Renal pelvis (tissue), 4 donors: ENCODE data around the gene C5orf15. TPM values are rescaled to one million over a fixed set of nuclear protein-coding genes. Genes with fewer than 3 reads are reported as not detected.
A peak's percentile ranks its signal among the peaks of the same experiment; 100 is the strongest.
"Not testable (repeated sequence)": the region's sequence is repeated elsewhere in the genome, so short reads cannot be mapped to it uniquely, and the experiment has no call there.

Experiments used
- DNase-seq: peaks from one replicate; pipeline ENCODE4 v3.0.0-alpha.2; 2013
- polyA plus RNA-seq, 3 donors: library from polyadenylated mRNA; unstranded; fragments of 120-200 nt; gene quantifications; one replicate each; pipeline ENCODE4 v1.2.1, GENCODE V29; 2013; ENCODE audit not compliant: insufficient read length in 3 of 3

The C5orf15 gene
- polyA plus RNA-seq, 3 donors = 131 to 142 (median 132) TPM

DNA sequence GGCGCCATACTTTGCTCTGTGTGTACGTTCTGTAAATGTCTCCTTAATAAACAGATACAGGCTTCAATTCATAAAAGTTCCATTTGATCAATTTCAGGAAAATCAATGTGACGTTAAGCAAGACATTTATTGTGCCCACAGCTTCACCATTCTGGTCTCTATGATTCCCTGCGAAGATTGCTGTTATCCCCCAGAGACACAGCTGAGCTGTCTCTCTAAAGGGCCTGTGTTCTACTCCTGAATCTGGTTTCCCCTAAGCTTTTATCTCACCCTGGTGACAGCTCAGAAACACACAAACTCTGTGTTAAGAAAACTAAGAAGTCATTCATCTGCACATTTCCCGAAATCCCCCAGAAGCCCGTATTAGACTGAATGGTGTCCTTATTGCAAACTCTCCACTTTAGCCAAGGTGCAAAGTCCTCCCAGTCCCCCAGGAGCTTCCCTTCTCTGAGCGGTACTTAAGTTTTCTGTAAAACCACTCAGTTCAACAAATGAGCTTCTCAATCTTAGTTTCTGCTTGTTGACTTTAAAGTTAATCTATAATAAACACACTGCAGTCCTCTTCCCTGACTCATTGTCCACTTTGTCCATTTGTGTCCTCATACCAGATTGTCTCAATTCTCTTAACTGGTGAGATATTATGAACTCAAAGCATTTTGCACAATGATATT, 1.4 kb upstream of the C5orf15 start:
- DNase-seq = no peak

DNA sequence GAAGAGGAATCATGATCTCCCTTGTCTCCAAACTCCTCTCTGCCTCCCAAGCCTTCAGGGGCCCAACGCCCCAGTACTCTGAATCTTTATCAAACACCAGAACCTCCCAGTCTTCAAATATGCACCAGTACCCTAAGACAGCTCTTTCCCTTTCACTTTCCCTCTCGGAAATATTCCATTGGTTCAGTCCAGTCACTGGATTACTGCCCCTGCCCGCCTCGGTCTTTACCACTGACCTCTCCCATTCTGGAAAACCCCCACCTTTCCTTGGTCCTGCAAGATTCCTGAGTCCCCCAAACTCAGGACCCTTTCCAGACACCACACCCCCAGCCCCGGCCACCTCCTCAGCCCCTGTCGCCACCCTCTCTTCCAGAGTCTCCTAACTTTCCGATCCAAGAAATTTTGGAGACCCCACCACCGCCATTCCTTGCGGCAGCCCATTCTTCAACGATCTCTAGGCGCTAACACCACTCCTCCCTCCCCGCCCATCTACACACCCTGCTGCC, 674 bp downstream of the C5orf15 start:
- no peak for DNase-seq

DNA sequence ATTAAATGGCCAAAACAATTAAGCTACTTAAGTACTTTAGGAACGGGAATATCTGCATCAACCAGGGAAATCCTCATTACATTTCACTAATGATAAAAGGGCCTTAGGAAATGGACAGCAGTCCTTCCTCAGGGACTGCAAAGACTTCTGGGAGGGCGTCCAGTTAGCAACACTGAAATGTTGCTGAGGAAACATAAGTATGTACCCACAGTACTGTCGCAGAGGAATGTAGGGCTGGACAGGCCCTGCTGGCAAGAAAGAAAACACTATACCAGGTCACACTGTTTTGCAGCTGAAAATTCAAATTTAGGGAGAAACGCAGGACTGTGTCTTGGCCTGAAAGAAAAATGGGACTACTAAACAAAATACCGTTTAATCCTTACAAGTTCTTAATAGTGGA, 1.3 kb downstream of the C5orf15 start:
- DNase-seq = no peak

DNA sequence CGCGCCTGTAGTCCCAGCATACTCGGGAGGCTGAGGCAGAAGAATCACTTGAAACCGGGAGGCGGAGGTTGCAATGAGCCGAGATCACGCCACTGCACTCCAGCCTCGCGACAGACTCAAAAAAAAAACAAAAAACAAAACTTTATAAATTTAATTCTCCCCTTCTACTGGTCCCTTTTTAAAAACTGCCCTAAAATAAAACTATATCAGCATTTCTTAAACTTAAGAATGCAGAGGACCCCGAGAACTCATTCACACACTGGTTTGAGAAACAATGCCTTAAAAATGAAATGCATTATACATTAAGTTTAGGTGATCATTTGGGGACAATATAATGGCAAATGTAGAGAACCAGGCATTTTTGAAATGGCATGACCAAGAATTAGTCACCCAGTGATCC, 2.3 kb downstream of the C5orf15 start:
- no peak for DNase-seq

DNA sequence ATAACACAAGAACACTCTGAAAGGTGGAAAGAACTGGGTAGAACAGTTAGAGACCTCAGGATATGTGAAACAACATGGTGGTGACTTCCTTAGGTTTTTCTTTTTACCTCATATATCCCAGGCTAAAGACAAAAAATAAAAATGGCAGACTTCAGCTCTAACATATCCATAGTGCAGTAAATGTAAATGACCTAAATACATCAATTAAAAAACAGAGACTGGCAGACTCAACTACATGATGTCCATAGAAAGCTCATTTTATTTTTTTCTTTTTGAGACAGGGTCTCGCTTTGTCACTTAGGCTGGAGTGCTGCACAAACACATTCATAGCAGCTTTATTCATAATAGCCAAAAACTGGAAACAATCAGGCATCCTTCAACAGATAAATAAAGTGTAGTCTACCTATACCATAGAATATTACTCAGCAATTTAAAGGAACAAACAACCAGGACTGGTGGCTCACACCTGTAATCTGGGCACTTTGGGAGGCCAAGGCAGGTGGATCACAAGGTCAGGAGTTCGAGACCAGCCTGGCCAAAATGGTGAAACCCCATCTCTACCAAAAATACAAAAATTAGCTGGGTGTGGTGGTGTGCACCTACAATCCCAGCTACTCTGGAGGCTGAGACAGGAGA, 4.8 kb downstream of the C5orf15 start:
- no peak for DNase-seq

DNA sequence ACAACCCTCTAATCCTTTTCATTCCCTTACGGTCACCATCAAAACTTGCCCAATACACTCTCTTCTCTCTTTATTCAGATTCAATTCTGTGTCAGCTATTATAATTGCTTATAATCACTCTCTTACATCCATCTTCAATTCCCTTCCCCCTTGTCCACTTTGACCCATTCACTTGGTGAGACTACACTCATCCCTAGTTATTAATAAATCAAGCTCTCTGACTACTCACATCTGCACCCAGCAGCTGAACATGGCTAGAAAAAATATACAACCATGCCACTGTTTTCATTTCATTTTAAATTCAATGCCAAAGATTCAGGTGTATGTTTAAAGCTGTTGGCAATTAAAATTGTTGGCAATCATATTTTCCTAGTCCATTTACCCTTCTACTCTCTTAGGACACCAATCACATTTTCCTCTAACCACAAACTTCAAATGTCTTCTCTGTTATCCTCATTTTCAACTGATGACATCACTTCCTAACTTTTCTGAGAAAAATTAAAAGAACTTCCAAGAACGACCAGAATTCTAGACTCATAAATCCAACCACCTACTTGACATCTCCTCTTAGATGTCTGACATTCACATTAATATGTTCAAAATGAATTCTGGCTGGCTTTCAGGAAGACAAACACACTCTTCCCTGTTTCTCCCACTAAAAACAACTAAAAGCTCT, 5.5 kb downstream of the C5orf15 start:
- no peak for DNase-seq

DNA sequence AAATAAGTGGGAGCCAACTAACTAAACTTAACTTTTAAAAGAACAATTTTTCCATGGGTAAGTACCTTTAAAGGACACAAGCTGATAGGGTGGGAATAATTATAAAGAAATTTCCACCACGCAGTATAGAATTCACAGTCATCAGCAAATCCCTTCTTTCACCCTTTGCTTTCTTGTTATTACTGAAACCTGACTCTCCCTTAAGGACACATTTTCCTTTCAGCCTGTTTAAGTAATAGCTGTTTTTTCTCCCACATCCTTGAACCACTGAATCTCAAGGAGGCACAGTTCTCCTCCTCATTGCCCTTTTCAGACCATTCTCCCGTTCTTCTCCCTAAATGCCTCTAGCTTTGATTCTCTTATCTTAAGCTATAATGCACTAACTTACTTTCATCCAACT, 6.3 kb downstream of the C5orf15 start:
- DNase-seq = no peak

DNA sequence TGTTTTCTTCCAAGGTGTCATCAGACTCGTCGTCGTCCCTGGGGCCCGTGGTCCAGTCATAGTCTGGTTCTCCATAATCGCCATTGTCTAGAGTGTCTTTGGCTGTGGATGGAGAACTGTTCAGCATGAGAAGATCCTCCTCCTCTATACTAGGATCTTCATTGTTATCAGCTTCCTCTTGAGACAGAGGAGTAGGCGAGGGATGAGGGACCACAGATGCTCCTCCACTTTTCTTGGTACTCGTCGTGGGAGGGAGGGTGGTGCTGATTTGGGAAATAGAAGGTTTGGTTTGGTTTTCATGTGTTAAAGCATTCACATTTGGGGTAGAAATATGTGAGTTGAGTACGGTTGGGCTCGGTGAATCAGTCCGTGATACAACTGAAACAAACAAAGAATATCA, 8.8 kb downstream of the C5orf15 start:
- no peak for DNase-seq

DNA sequence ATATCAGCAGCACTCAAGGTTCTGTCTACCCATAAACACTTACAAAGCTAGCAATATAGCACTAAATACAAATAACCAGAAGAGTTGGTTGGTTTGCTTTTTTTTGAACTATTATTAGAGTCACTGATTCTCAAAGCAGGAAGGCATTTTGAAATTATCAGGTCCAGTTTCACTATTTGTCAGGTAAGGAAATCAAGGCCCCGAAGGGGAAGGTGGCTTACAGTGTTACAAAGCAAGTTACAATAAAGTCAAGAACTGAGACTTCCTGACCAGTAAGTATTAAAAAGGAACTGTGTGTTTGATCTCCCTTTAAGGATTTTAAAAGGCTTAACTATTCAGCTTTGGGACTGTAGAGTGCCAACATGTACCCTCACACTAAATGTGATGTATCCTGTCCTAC, 10.8 kb downstream of the C5orf15 start:
- no peak for DNase-seq

DNA sequence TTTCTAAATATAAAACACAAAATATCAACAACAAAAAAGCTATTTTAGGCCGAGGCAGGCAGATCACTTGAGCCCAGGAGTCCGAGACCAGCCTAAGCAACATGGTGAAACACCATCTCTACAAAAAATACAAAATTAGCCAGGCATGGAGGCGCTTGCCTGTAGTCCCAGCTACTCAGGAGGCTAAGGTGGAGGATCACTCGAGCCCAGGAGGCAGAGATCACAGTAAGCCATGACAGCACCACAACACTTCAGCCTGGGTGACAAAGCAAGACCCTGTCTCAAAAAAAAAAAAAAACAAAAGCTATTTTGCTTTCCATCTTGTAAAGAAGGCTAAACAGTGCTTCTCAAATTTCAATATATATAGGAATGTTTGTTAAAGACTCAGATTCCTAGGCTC, 11.3 kb downstream of the C5orf15 start:
- DNase-seq = no peak

DNA sequence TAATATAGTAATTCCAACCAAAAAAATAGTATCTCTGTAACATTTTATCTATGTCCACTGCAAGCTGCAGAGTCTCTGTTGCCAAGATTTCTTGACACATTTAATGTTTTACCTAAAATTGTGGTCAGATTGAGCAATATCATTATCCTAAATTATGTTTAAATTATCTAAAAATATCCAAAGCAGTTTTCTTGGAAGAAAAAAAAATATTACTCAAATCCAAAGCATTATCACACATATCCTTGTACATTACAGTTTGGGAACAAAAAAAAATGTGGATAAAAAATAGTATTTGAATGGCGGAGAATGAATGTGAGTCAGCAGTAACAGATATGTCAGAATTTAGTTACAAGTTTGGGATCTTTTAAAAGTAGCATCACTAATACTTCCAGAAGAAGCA, 12.2 kb downstream of the C5orf15 start:
- DNase-seq = not testable (repeated sequence)

DNA sequence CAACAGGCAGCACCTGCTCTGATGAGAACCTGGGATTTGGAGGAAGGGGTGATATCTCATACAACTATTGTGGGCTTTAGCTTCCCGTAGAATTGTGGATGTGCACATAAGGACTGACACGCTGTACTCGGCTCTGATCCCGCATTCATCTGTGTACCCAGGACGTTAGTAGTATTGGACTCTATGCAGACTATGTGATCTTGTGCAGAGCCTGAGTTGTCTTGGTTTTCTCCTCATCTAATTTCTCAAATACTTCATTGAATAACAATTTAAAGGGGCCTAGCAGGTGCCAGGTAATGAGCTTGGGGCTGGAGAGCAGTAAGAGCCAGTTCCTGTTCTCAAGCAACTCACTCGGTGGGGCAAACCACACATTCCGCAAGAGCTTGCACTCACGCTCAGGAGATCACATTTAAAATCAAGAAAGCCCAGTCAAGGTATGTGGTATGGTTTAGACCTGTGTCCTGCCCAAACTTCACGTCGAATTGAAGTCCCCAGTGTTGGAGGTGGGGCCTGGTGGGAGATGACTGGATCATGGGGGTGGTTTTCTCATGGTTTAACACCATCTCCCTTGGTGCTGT, 14.8 kb downstream of the C5orf15 start:
- no peak for DNase-seq

DNA sequence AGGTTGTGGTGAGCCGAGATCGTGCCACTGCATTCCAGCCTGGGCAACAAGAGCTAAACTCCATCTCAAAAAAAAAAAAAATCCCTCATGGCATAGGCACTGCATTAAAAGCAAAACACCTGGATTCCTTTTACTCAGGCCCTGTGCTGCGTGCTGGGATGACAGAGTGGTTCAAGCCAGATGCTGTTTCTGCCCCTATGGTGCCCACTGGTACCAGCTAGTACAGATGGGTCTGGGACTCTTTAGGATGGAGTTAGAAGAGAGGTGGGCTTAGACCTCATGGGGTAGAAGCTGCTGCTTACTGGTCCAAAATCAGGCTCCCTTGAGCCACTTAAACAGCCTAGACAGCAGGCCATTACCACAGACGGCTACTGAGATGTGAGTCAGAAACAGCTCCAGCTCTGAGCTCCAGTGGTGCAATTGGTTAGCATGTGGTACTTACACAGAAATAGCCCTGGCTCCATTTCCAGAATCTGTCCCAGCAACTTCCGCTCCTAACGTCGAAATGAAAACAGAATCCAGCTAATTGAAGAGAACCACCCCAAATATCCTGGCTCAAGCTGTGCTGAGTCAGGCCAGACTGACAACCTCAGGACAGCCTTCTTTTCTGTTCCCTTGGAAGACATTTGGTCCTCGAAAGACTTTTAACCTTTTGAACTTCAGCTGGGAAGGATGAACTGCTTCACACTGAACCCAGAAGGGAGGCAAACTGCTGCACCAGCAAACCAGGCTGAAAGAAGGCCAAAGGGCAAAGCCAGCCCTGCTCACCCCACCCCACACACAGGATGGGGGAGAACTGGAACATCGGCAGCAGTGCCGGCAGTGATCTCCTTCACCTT, 15.5 kb downstream of the C5orf15 start:
- no peak for DNase-seq

DNA sequence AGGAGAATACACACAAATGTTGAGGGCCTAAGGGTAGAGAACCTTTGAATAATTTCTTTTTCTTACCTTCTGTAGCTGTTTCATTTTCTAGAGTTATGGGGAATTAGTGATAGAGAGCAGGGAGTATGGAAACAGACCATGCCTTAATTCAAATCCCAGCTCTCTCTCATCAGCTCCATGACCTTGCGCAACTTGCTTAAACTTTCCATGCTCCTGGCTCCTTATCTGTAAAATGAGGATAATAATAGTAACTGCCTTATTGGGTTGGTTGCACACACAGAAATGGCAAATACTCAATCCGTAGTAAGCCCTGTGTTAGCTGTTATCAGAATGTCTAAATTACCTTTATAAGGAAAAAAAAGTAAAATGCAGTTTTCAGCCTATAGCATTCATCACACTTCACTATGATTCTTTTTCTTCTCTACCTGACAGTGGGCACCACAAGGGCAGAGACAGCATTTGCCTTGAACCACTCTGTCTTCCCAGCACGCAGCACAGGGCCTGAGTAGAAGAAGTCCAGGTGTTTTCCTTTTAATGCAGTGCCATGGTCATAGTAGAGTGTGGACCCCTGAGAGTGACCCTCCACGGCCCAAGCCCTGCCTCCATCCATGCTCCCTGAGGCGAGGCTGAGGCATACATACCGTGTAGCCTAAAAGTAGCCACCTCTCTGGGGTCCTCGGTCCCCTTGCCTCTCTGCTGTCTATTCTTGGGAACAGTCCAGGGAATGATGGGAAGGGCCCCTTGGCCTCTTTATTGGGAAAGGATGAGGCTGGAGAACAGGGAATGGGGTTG, 17.4 kb downstream of the C5orf15 start:
- DNase-seq = no peak

DNA sequence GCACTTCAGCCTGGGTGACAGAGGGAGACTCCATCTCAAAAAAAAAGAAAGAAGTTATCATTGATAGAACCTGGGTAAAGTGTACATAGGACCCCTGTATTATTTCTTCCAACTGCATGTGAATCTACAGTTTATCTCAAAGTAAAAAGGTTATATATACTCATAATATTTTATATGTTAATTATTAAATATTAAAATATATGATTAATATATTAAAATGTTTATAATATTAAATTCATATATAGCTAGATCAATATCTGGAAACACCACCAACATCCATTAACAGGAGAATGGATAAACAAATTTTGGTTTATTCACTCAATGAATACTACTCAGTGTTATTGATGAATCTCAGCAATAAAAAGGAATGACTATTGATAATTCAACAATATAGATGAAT, 19.7 kb downstream of the C5orf15 start:
- no peak for DNase-seq

DNA sequence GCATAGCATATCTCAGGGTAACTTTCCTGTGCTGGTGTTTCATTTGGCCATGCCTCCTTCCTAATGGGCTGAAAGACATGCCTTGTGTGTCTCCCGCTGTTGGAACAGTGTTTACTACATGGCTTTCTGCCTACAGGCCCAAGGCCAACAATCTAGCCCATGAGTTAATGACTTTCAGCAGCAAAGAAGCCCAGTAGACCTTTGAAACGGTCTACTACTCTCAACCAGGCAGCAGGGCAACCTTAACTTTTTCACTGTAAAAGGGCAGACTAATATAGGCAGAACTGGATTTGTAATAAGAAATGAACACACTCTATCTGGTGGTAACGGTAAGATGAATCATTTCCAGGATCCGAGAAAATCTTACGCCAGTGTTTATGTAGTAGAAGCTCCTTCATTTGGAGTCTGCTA, 21.0 kb downstream of the C5orf15 start:
- no peak for DNase-seq

DNA sequence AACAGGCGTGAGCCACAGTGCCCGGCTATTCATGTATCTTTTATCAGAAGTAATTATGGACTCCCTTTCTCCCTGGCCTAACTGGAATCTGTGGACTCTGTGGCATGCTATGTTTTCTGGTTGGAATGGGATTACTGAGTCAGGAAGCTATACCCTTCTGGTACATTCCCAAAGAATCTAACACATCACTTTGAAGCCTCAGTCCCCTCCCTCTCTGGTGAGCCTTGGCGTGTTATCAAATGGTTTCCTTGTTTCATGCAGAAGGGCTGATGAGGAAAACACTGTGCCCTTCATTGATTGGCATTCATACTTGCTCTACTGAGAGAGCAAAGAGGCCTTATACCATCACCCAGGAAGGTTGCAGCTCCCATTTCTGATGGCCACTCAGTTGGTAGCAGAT, 22.9 kb downstream of the C5orf15 start:
- DNase-seq = no peak

DNA sequence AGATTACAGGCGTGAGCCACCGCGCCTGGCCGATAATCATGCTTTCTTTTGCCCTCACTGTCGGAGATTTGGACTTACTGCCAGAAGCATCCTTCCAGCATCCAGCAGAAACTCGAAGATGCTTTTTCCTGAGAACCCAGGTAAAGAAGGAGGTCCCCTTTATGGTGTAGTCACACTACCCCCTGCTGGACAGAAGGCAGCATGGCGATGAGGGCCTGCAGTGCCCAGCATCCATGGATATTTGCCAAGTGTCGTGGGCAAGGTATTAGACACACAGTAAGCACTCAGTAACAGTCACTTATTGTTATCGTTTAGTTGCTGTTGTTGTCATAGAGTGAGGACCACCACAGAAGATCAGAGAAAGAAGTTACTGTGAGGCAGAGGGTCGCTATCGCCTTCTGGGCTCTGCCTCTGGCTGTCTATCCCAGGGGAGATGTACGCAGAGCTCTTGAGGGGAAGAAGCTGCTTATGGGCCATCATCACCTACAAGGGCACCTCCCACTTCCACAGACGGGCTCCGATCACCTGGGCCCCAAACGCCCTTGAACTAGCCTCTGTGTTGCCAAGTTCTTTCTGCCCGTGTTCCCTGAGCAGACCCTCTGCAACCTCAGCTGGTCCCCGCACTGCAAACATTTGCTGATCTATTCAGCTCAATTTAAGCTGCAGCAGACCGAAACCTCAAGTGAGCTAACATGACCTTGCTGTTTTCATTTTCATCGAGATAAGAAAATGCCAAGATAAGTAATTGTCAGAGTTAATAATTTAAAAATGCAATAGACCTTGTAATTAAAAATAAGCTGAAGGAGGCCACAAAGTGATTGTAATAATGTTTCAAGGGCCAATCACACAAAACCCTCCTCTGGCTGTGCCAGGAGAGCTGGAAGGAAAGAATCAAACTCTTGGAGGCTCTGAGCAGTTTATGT, 23.9 kb downstream of the C5orf15 start:
- peak; percentile 74 for DNase-seq

DNA sequence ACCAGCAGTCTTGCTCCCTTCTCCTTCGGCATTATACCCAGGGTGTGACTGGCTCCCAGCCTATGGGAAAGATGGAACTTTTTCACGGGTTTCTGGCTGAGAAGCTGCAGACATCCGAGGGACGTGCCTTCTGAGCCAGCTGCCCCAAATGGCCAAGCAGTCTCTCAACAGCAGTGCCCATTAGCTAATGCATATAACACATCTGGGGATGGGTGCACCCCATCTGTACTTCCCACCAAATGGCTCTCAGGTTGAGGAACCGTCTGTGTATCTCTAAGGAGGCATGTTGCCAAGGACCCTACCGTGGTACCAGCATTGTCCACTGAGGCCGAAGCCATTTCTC, 25.0 kb downstream of the C5orf15 start:
- DNase-seq = no peak
